LNCAP (cell line): ENCODE measurements around the gene SF3B3.

Experiments
- TF ChIP-seq, protein P1 (sequence below): fragments of 450-650 bp; IDR thresholded peaks from 2 replicates; pipeline ENCODE4 v1.5.1; 2017; ENCODE audit warnings: mild to moderate bottlenecking

SF3B3 gene

DNA sequence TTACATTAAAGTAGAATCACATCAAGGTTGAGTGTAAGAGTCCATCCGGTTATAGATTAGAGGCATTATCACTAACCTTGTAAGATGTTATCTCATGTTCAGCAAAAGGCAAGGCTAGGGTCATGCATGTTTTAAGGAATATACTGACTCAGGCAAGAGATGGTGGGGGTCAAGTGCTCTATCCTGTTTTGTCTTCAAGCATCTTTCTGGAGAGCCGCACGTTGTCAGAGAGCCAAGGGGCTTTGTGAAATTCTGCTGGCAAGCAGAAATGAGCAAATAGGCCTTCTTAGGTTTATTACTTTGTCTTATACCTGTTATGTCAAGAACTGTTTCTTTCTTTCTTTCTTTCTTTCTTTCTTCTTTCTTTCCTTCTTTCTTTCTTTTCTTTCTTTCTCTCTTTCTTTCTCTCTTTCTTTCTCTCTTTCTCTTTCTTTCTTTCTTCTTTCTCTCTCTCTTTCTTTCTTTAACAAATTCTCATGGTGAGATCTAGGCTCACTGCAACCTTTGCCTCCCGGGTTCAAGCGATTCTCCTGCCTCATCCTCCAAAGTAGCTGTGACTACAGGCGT is 75.4 kb downstream of the SF3B3 start:
- TF ChIP-seq, protein P1, sequence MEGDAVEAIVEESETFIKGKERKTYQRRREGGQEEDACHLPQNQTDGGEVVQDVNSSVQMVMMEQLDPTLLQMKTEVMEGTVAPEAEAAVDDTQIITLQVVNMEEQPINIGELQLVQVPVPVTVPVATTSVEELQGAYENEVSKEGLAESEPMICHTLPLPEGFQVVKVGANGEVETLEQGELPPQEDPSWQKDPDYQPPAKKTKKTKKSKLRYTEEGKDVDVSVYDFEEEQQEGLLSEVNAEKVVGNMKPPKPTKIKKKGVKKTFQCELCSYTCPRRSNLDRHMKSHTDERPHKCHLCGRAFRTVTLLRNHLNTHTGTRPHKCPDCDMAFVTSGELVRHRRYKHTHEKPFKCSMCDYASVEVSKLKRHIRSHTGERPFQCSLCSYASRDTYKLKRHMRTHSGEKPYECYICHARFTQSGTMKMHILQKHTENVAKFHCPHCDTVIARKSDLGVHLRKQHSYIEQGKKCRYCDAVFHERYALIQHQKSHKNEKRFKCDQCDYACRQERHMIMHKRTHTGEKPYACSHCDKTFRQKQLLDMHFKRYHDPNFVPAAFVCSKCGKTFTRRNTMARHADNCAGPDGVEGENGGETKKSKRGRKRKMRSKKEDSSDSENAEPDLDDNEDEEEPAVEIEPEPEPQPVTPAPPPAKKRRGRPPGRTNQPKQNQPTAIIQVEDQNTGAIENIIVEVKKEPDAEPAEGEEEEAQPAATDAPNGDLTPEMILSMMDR, result no peak

DNA sequence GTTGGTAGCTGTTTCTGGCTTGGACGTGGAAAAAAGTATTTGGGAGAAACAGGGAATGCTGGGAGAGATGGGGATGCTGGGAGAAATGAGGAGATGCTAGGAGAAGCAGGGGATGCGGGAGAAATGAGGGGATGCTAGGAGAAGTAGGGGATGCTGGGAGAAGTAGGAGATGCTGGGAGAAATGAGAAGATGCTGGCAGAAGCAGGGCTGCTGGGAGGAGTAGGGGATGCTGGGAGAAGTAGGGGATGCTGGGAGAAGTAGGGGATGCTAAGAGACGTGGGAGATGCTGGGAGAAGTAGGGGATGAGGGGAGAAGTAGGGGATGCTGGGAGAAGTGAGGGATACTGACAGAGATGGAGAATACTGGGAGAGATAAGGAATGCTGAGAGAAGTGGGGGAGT is 77.1 kb downstream of the SF3B3 start:
- TF ChIP-seq, protein P1, result no peak

DNA sequence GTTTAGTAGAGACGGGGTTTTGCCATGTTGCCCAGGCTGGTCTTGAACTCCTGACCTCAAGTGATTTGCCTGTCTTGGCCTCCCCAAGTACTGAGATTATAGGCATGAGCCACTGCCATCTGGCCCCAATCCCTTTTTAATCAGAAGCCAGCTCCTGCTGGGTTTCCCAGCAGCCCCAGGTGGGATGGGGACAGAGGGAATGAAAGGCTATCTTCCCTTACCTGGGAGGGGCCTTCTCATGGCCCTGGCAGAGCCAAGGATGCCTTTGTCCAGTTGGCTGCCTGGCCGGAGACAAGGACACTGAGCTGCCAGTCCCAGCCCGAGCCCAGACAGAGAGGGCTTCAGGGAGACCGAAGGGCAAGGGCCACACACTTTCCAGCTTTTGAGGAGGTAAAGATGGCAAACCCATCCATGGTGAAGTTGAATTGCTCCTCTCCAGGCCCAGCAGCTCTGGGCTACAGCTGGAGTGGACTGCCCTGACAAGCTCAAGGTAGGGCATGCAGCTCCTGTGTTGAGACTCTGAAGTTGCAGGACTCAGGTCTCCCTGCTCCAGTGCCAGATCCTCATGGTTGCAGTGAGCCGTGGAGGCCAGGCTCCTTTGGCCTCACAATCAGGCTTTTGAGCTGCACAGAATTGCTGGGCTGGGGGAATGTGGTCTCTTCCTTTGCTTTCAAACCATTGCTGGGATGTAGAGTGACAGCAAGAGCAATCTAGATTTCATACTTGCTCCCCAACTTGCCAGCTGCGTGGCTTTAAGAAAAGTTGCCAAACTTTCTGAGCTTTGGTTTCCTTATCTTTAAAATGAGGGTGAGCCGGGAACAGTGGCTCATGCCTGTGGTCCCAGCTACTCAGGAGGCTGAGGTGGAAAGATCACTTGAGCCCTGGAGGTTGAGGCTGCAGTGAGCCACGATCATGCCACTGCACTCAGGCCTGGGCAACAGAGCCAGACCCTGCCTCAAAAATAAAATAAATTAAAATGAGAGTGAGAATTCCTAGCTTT is 78.3 kb downstream of the SF3B3 start:
- TF ChIP-seq, protein P1, result no peak

DNA sequence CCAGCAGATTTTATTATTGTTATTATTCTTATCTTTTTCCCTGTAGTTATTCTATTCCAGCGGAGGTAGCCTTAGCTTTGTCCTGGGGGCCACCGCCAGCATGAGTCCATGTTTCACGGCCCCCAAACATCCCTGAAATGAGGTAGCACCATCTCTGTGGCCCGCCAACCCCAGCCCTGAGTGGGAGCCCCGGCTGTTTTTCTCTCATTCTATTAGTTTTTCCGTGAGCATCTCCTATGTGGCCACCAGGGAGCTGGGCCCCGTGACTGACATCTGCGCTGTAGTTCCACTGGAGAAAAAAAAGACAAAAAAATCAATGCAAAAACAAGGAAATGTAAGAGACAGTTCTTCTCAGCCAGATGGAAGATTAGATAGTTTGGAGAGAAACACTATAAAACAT is 79.2 kb downstream of the SF3B3 start:
- TF ChIP-seq, protein P1, result no peak

GRCh38 chr16:70604407-70605282 is 81.0 kb downstream of the SF3B3 start:
- TF ChIP-seq, protein P1, result no peak

GRCh38 chr16:70605283-70605657 is 81.7 kb downstream of the SF3B3 start:
- TF ChIP-seq, protein P1, result no peak

DNA sequence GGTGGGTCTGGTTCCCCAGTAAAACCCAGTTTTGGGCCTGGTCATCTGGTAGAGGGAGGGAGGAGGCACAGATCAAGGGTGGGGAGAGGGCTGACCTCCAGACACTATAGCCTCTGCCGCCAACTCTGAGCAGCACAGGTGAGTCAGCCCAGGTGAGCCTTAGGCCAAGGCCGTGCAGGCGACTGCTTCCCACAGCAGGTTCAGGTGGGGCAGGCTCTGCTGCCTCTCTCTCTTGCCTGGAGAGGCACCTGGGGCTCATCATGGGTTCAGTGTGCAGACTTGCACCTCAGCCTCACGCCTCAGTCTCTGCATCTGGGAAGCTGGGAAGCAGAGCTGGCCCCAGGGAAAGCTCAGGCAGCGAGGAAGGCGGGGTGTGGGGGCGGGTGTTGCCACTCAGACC is 84.9 kb downstream of the SF3B3 start:
- TF ChIP-seq, protein P1, result no peak
